ENCODE data around the gene HDAC9.

HDAC9 gene

GRCh38 chr7:18564779-18565178 is 69.2 kb downstream of the HDAC9 start (continued):
- peak; percentile 53 for TF ChIP-seq REST (tag by site-specific recombination; IDR thresholded peaks at IDR 0.05)
- TF ChIP-seq ZNF350 (tag by site-specific recombination; IDR thresholded peaks at IDR 0.05): no peak
- TF ChIP-seq ZNF548 (tag by site-specific recombination; IDR thresholded peaks at IDR 0.05): no peak
- TF ChIP-seq ZNF433 (tag by site-specific recombination; IDR thresholded peaks at IDR 0.05; ENCODE audit: low read depth): peak; percentile 17; the same call in 1 of the 2 replicates
- TF ChIP-seq PRDM1 (tag by site-specific recombination; IDR thresholded peaks at IDR 0.05): no peak
- TF ChIP-seq HIC1 (tag by site-specific recombination; IDR thresholded peaks at IDR 0.05): no peak
- TF ChIP-seq ZBTB11 (tag by site-specific recombination; conservative IDR thresholded peaks at IDR 0.05; ENCODE audit: low read depth): peak; percentile 59

GRCh38 chr7:18565337-18565736 is 69.8 kb downstream of the HDAC9 start:
- H3K27ac ChIP-seq (ENCODE audit: extremely low read depth, low read depth, low read length): no peak overlapping the region
- H3K9me3 ChIP-seq (ENCODE audit: control insufficient read depth, insufficient read depth, low read depth, low read length): no peaks in the 10 kb centered on the region
- no peak overlapping the region for H3K4me3 ChIP-seq (ENCODE audit: low read depth, low read length)
- H3K4me1 ChIP-seq (ENCODE audit: control insufficient read depth, insufficient read depth, low read length): no peaks in the 10 kb centered on the region
- CTCF ChIA-PET: interaction anchor here (1.0 kb wide), 1 partner anchor 213 kb away, joined by 4 read pairs; no protein-coding TSS in a partner anchor
- POLR2A ChIA-PET: no interaction called here
- H3K36me3 ChIP-seq (ENCODE audit: control insufficient read depth in 2 of 2, insufficient read depth in 1 of 2, low read length in 2 of 2): no peaks in the 10 kb centered on the region
- TF ChIP-seq ZNF433 (tag by site-specific recombination; IDR thresholded peaks at IDR 0.05; ENCODE audit: low read depth) (no peak), ZNF561 (tag by site-specific recombination; IDR thresholded peaks at IDR 0.05; ENCODE audit: borderline replicate concordance) (no peak), PRDM4 (tag by site-specific recombination; IDR thresholded peaks at IDR 0.05) (no peak), ZNF654 (tag by site-specific recombination; IDR thresholded peaks at IDR 0.05; ENCODE audit: low read depth) (no peak), ZNF785 (tag by site-specific recombination; IDR thresholded peaks at IDR 0.05) (no peak), ZNF121 (tag by site-specific recombination; IDR thresholded peaks at IDR 0.05) (no peak), SP3 (tag by site-specific recombination; IDR thresholded peaks at IDR 0.05) (no peak), ZNF16 (tag by site-specific recombination; IDR thresholded peaks at IDR 0.05; ENCODE audit: low read depth) (no peak), ZNF791 (tag by site-specific recombination; IDR thresholded peaks at IDR 0.05) (no peak), ZSCAN18 (tag by site-specific recombination; IDR thresholded peaks at IDR 0.05) (no peak), ZNF48 (tag by site-specific recombination; IDR thresholded peaks at IDR 0.05) (no peak), INSM2 (tag by site-specific recombination; IDR thresholded peaks at IDR 0.05) (no peak), ZBTB6 (tag by site-specific recombination; IDR thresholded peaks at IDR 0.05) (no peak), ZBTB1 (tag by site-specific recombination; IDR thresholded peaks at IDR 0.05) (no peak), REPIN1 (tag by site-specific recombination; IDR thresholded peaks at IDR 0.05; ENCODE audit: low read depth) (no peak)
